HepG2 (cell line): ENCODE results near the gene ANKRD52. TPM values are rescaled to one million over a fixed set of nuclear protein-coding genes. Genes with fewer than 3 reads are reported as not detected.

Source experiments
- ATAC-seq: fragments of 200-7000 bp; cut with Tn5 transposase; 3 replicates; pipeline ENCODE4 v1.9.1; 2020; ENCODE audit warnings: mild to moderate bottlenecking, moderate library complexity
- BruUV-seq: library from RNA; stranded (reverse); fragments of 400-500 nt; replicated peaks from 2 replicates; lab custom pipeline; 2021; lab: Mats Ljungman, UMichigan
- CTCF ChIA-PET: fragments of 300-600 bp; formaldehyde crosslinking; extraction: SDS; loops from one replicate; lab custom pipeline; 2021; ENCODE audit warnings: low total read pairs, inconsistent platforms, low intra/inter-chr PET ratio; lab: Yijun Ruan, JAX
- POLR2A ChIA-PET: fragments of 350-600 bp; sonication (Branson Sonifier 250); formaldehyde crosslinking; loops from one replicate; lab custom pipeline; 2020; ENCODE audit warnings: antibody characterized with exemption, inconsistent platforms; lab: Yijun Ruan, JAX
- DNase-seq: peaks from one replicate; pipeline ENCODE4 v3.0.0-alpha.2; 2015; ENCODE audit warnings: low spot score
- FAIRE-seq: peaks from 3 replicates; lab custom pipeline; 2011; peaks lifted over from hg19 to GRCh38; lab: Jason Lieb, UNC
- H2AFZ ChIP-seq: one replicate; pipeline ENCODE4 v1.6.1; 2011; ENCODE audit warnings: low read length, inconsistent platforms
- H3K27ac ChIP-seq: fragments of 300-600 bp; 3 replicates; pipeline ENCODE4 v1.8.0; 2011; ENCODE audit warnings: mixed run types, mild to moderate bottlenecking, mixed read lengths, low read length, inconsistent platforms; ENCODE audit not compliant: insufficient read depth; ENCODE audit errors: extremely low read length
- H3K27me3 ChIP-seq, 2 experiments: fragments of 200-600 bp in 1 of 2; 2 replicates in 1 of 2; 3 replicates in 1 of 2; pipeline versions ENCODE4 v1.6.0 to v1.8.0; 2011; ENCODE audit warnings: low read length in 2 of 2, mild to moderate bottlenecking in 2 of 2, moderate library complexity in 2 of 2, inconsistent platforms in 1 of 2; ENCODE audit not compliant: insufficient read depth in 2 of 2, control insufficient read depth in 1 of 2
- H3K36me3 ChIP-seq, 2 experiments: fragments of 200-600 bp in 1 of 2; replicated peaks in 1 of 2; 2 replicates in 1 of 2; 3 replicates in 1 of 2; pipeline versions ENCODE4 v1.5.1 to v1.8.0; 2011; ENCODE audit warnings: low read length in 2 of 2, inconsistent platforms in 1 of 2; ENCODE audit not compliant: insufficient read depth in 2 of 2, control insufficient read depth in 1 of 2
- H3K4me1 ChIP-seq: 2 replicates; pipeline ENCODE4 v1.5.1; 2012; ENCODE audit warnings: low read length, inconsistent platforms; ENCODE audit not compliant: insufficient read depth
- H3K4me2 ChIP-seq: 2 replicates; pipeline ENCODE4 v1.6.0; 2011; ENCODE audit warnings: low read depth, low read length, inconsistent platforms
- H3K4me3 ChIP-seq, 3 experiments: fragments of 200-600 bp in 1 of 3; sonication (generic), shearing (Covaris generic) in 1 of 3; replicated peaks in 1 of 3; 2 replicates each; pipeline ENCODE4 v1.5.1; 2011 to 2016; ENCODE audit warnings: low read length in 3 of 3, inconsistent platforms in 2 of 3, low read depth in 2 of 3, mild to moderate bottlenecking in 2 of 3, control low read depth in 1 of 3, mixed read lengths in 1 of 3; ENCODE audit not compliant: insufficient read depth in 1 of 3
- H3K79me2 ChIP-seq: one replicate; pipeline ENCODE4 v1.6.1; 2011; ENCODE audit warnings: low read length, inconsistent platforms; ENCODE audit not compliant: insufficient read depth
- H3K9ac ChIP-seq: 2 replicates; pipeline ENCODE4 v1.6.0; 2011; ENCODE audit warnings: mild to moderate bottlenecking, low read depth, low read length, inconsistent platforms; ENCODE audit not compliant: insufficient read depth
- H3K9me3 ChIP-seq: 2 replicates; pipeline ENCODE4 v1.5.1; 2012; ENCODE audit warnings: mild to moderate bottlenecking, low read length
- H4K20me1 ChIP-seq: 2 replicates; pipeline ENCODE4 v1.6.0; 2011; ENCODE audit warnings: inconsistent platforms, mild to moderate bottlenecking, low read length, moderate library complexity; ENCODE audit not compliant: insufficient read depth
- ARID5B ChIP-seq: IDR thresholded peaks from 2 replicates; pipeline ENCODE4 v1.4.0; 2020; ENCODE audit warnings: mild to moderate bottlenecking, missing genetic modification reagents
- ARNTL ChIP-seq: sonication (generic); formaldehyde crosslinking; IDR thresholded peaks from 2 replicates; pipeline ENCODE4 v1.4.0; 2020; ENCODE audit warnings: mild to moderate bottlenecking, missing genetic modification reagents
- FOXJ3 ChIP-seq: sonication (generic); formaldehyde crosslinking; IDR thresholded peaks from 2 replicates; pipeline ENCODE4 v1.4.0; 2020; ENCODE audit warnings: missing genetic modification reagents, mild to moderate bottlenecking, borderline replicate concordance
- ISX ChIP-seq: sonication (generic); formaldehyde crosslinking; conservative IDR thresholded peaks from 2 replicates; pipeline ENCODE4 v1.5.0; 2020; ENCODE audit warnings: missing genetic modification reagents
- KLF9 ChIP-seq: IDR thresholded peaks from 2 replicates; pipeline ENCODE4 v1.6.1; 2016; ENCODE audit warnings: low read depth
- MAFF ChIP-seq: IDR thresholded peaks from 2 replicates; pipeline ENCODE4 v1.6.1; 2011; ENCODE audit warnings: low read depth, low read length, improper control_type of control experiment
- MAFK ChIP-seq, 2 experiments: IDR thresholded peaks in 1 of 2; conservative IDR thresholded peaks in 1 of 2; 2 replicates each; pipeline ENCODE4 v1.6.1; 2011; ENCODE audit warnings: improper control_type of control experiment in 2 of 2, low read length in 2 of 2
- SKIL ChIP-seq: sonication (generic); formaldehyde crosslinking; IDR thresholded peaks from 2 replicates; pipeline ENCODE4 v1.8.0; 2022; ENCODE audit warnings: missing genetic modification reagents, mild to moderate bottlenecking, moderate library complexity, borderline replicate concordance
- ZNF275 ChIP-seq: sonication (generic); formaldehyde crosslinking; IDR thresholded peaks from 2 replicates; pipeline ENCODE4 v1.8.0; 2022; ENCODE audit warnings: missing genetic modification reagents, mild to moderate bottlenecking, inconsistent platforms, borderline replicate concordance
- ZNF350 ChIP-seq: sonication (generic); formaldehyde crosslinking; IDR thresholded peaks from 2 replicates; pipeline ENCODE4 v1.4.0; 2020; ENCODE audit warnings: mild to moderate bottlenecking, low read depth, missing genetic modification reagents, borderline replicate concordance
- ZNF570 ChIP-seq: sonication (generic); formaldehyde crosslinking; IDR thresholded peaks from 2 replicates; pipeline ENCODE4 v1.4.0; 2020; ENCODE audit warnings: mild to moderate bottlenecking, missing genetic modification reagents, borderline replicate concordance
- WGBS: methylation state at CpG from one replicate; pipeline ENCODE4 v1.1.6; 2017; ENCODE audit warnings: low lambda C conversion rate; 5-methylcytosine and 5-hydroxymethylcytosine counted together
- in situ Hi-C: cut with HindIII; loops from 2 replicates; pipeline ENCODE4 v1.10.0; 2017; ENCODE audit warnings: low pct_unique_long_range_greater_than_20kb; ENCODE audit not compliant: extremely low pct_ligation_motif_present
- intact Hi-C: fragments of 100-400 bp; cut with micrococcal nuclease; formaldehyde crosslinking; loops from one replicate; pipeline ENCODE4 v1.10.0; 2022; ENCODE audit not compliant: unreplicated experiment
- polyA plus RNA-seq, 8 experiments: library from polyadenylated mRNA; depleted of rRNA in 3 of 8; stranded (reverse) in 7 of 8; unstranded in 1 of 8; fragments of >200 nt; fragmentation: Illumina TruSeq in 4 of 8; extraction: Trizol in 4 of 8; gene quantifications; 2 replicates each; pipeline versions ENCODE4 v1.2.1 to v1.2.3, GENCODE V29; 2011 to 2016; ENCODE audit warnings: low read depth in 4 of 8, missing spikeins in 1 of 8, mixed read lengths in 1 of 8; ENCODE audit not compliant: insufficient read depth in 1 of 8
- total RNA-seq, 5 experiments: library from RNA; depleted of rRNA; stranded (reverse); fragments of >200 nt; fragmentation: Illumina TruSeq; extraction: Trizol; gene quantifications; 2 replicates each; pipeline ENCODE4 v1.2.3, GENCODE V29; 2016; ENCODE audit warnings: low read depth in 1 of 5

The ANKRD52 gene
- total and polyA plus RNA-seq, 2 of the 13 experiments (the other 11 are each of a cell fraction or from before 2014, with no cell fraction given) = 7.8 to 9.2 TPM

- ATAC-seq (no peak), FAIRE-seq (no peak), DNase-seq (no peak)
- H3K9me3 ChIP-seq = no peaks in the 10 kb centered on the region
- H3K9ac ChIP-seq = no peak overlapping the region
- no peak overlapping the region for H2AFZ ChIP-seq
- TF ChIP-seq MAFK (conservative IDR thresholded peaks at IDR 0.05 in 1 of 2, IDR thresholded peaks at IDR 0.05 in 1 of 2; ENCODE audit: low read length in 2 of 2) = peak; percentile 91 to 94
- TF ChIP-seq KLF9 = no peak
- peak; percentile 92 for TF ChIP-seq MAFF
- H3K79me2 ChIP-seq = peaks cover 4% of the 10 kb centered on the region
- BruUV-seq = no TSS peak
- in situ Hi-C loops = no loop called here
- H3K36me3 ChIP-seq = peaks cover 15 to 66% of the 10 kb centered on the region in 2 experiments
- WGBS = 96% methylated on average over 2 of the region's 2 CpGs
- ChIA-PET CTCF (no interaction called here), POLR2A (interaction anchor here (1.5 kb wide), 1 partner anchor 15 kb away, joined by 4 read pairs; no protein-coding TSS in a partner anchor)
- peaks cover 21% of the 10 kb centered on the region for H3K4me1 ChIP-seq
- H3K4me3 ChIP-seq = no peak overlapping the region
- H4K20me1 ChIP-seq = no peaks in the 10 kb centered on the region
- no peak overlapping the region for H3K27ac ChIP-seq
- intact Hi-C loops = no loop called here
- H3K4me2 ChIP-seq = no peak overlapping the region
- no peaks in the 10 kb centered on the region for H3K27me3 ChIP-seq
These were observed 24.4 kb upstream of the ANKRD52 start for GRCh38 chr12:56282579-56282978.

GRCh38 chr12:56282030-56282429 lies 23.8 kb upstream of the ANKRD52 start:
- Histone ChIP-seq H2AFZ (no peak overlapping the region), H3K27me3 (no peaks in the 10 kb centered on the region), H3K4me1 (peaks cover 16% of the 10 kb centered on the region), H3K4me3 (no peak overlapping the region), H4K20me1 (no peaks in the 10 kb centered on the region), H3K4me2 (no peak overlapping the region), H3K9ac (no peak overlapping the region), H3K27ac (no peak overlapping the region), H3K9me3 (no peaks in the 10 kb centered on the region), H3K79me2 (peaks cover 4% of the 10 kb centered on the region), H3K36me3 (peaks cover 15 to 69% of the 10 kb centered on the region in 2 experiments)
- no peak for ATAC-seq
- in situ Hi-C loops = no loop called here
- CTCF ChIA-PET = no interaction called here
- 93% methylated on average over 6 of the region's 6 CpGs for WGBS
- intact Hi-C loops = no loop called here
- BruUV-seq = no TSS peak
- POLR2A ChIA-PET = no interaction called here
- no peak for FAIRE-seq
- DNase-seq = no peak
- TF ChIP-seq ARID5B (CRISPR knock-in tag) (no peak), ZNF350 (CRISPR knock-in tag) (no peak), ZNF275 (CRISPR knock-in tag) (no peak), ARNTL (no peak), FOXJ3 (CRISPR knock-in tag) (no peak), SKIL (CRISPR knock-in tag) (no peak), ISX (CRISPR knock-in tag) (no peak), ZNF570 (CRISPR knock-in tag) (no peak)
